ENCODE results near the gene PLG.
"Not testable (repeated sequence)": the region's sequence is repeated elsewhere in the genome, so short reads cannot be mapped to it uniquely, and the experiment has no call there.

PLG gene

DNA sequence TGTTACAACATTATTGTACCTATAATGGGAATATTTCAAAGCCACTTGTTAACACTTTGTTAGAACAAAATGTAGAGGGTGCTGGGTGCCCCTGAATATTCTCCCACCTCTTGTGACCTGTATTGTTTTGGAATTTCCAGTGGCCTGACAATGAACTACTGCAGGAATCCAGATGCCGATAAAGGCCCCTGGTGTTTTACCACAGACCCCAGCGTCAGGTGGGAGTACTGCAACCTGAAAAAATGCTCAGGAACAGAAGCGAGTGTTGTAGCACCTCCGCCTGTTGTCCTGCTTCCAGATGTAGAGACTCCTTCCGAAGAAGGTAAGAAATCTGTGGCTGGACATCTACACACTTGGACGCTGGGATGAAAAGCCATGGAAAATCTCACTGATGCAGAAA lies 28.9 kb downstream of the PLG start:
- no peak overlapping the region for H3K4me3 ChIP-seq (ENCODE audit: low read depth, low read length)
- no peak for TF ChIP-seq CTCF (IDR thresholded peaks at IDR 0.05; ENCODE audit: control insufficient read depth, extremely low read depth, insufficient read depth)
- DNase-seq (ENCODE audit: low read depth), result no peak

DNA sequence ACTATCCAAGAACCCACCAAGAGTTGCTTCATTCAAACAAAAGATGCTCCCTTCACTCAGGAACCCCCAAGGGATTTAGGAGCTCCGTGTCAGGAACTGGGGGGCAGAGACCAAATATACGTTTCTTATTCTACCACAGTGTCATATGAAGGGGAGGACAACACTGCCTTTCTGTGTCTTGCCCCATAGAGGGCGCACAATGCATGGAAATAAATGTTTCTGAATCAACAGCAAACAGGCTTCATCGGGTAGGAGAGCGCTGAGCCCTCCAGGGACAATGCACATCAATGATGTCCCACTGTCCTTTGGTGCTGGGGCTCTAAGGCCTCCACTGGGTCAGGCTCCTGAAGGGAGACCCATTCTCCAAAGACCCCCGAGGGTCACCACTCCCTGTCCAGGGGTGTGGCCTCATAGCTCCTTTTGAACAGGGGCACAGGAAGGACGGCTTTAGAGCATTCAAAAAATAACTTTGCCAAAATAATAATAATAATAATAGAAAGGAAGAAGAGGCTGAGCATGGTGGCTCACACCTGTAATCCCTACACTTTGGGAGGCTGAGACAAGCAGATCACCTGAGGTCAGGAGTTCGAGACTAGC lies 31.1 kb downstream of the PLG start:
- H3K4me3 ChIP-seq (ENCODE audit: low read depth, low read length), result no peak overlapping the region
- peak; percentile 15 for DNase-seq (ENCODE audit: low read depth)
- peak; percentile 85 for TF ChIP-seq CTCF (IDR thresholded peaks at IDR 0.05; ENCODE audit: control insufficient read depth, extremely low read depth, insufficient read depth)

GRCh38 chr6:160734627-160735026 lies 32.6 kb downstream of the PLG start:
- no peak for DNase-seq (ENCODE audit: low read depth)
- H3K4me3 ChIP-seq (ENCODE audit: low read depth, low read length), result no peak overlapping the region
- TF ChIP-seq CTCF (IDR thresholded peaks at IDR 0.05; ENCODE audit: control insufficient read depth, extremely low read depth, insufficient read depth), result no peak

GRCh38 chr6:160735523-160735922 lies 33.5 kb downstream of the PLG start:
- no peak for TF ChIP-seq CTCF (IDR thresholded peaks at IDR 0.05; ENCODE audit: control insufficient read depth, extremely low read depth, insufficient read depth)
- no peak for DNase-seq (ENCODE audit: low read depth)
- no peak overlapping the region for H3K4me3 ChIP-seq (ENCODE audit: low read depth, low read length)

GRCh38 chr6:160737934-160738333 lies 35.9 kb downstream of the PLG start:
- no peak for DNase-seq (ENCODE audit: low read depth)
- TF ChIP-seq CTCF (IDR thresholded peaks at IDR 0.05; ENCODE audit: control insufficient read depth, extremely low read depth, insufficient read depth), result no peak
- no peak overlapping the region for H3K4me3 ChIP-seq (ENCODE audit: low read depth, low read length)

GRCh38 chr6:160739955-160740354 lies 37.9 kb downstream of the PLG start:
- no peak for DNase-seq (ENCODE audit: low read depth)
- TF ChIP-seq CTCF (IDR thresholded peaks at IDR 0.05; ENCODE audit: control insufficient read depth, extremely low read depth, insufficient read depth), result no peak
- H3K4me3 ChIP-seq (ENCODE audit: low read depth, low read length), result no peak overlapping the region

- H3K4me3 ChIP-seq (ENCODE audit: low read depth, low read length); DNase-seq (ENCODE audit: low read depth): not testable (repeated sequence)
Observed at GRCh38 chr6:160741012-160741411, 39.0 kb downstream of the PLG start.
